Right ventricle myocardium superior (tissue), 1 donor: ENCODE data around the gene ZXDB. TPM values are rescaled to one million over a fixed set of nuclear protein-coding genes. Genes with fewer than 3 reads are reported as not detected.
A peak's percentile ranks its signal among the peaks of the same experiment; 100 is the strongest.
"Not testable (repeated sequence)": the region's sequence is repeated elsewhere in the genome, so short reads cannot be mapped to it uniquely, and the experiment has no call there.

ENCODE experiments used
- ATAC-seq: fragments of 200-7000 bp; cut with Tn5 transposase; one replicate; pipeline ENCODE4 v1.9.1; 2020; ENCODE audit warnings: mild to moderate bottlenecking; ENCODE audit not compliant: poor library complexity
- DNase-seq: peaks from one replicate; pipeline ENCODE4 v3.0.0-alpha.2; 2020
- intact Hi-C: fragments of 100-400 bp; cut with DNase I; formaldehyde crosslinking; loops from one replicate; pipeline ENCODE4 v1.11.2; 2022
- long read RNA-seq: library from polyadenylated mRNA; unstranded; transcript quantifications from one replicate; pipeline ENCODE4 v2.0.0, GENCODE V29; 2021
- total RNA-seq: library from RNA; stranded (reverse); fragmentation: NEBNext Ultra II Directional; extraction: Animal tissue kit (Norgen Biotek cat#: 25700); gene quantifications from one replicate; pipeline ENCODE4 v1.2.1, GENCODE V29; 2021
- donor health status: DM: no; HTN: yes; CAD: no; lungs with severe emphysema.

ZXDB gene
- total RNA-seq, result 4.6 TPM
- long read RNA-seq, full-length matches to known transcripts, result 8 of 8 reads
- long read RNA-seq, partial matches to known transcripts, result 0 of 8 reads
- long read RNA-seq, other reads (novel, unspliced or antisense), result 0 of 8 reads

GRCh38 chrX:57591284-57592159 is at the start of gene ZXDB:
ZXDB (plus strand) TSS chrX:57592011; CDS start chrX:57592049, 38 bp downstream.
- intact Hi-C loops, DNase-seq: not testable (repeated sequence)
- peak; percentile 77 for ATAC-seq

DNA sequence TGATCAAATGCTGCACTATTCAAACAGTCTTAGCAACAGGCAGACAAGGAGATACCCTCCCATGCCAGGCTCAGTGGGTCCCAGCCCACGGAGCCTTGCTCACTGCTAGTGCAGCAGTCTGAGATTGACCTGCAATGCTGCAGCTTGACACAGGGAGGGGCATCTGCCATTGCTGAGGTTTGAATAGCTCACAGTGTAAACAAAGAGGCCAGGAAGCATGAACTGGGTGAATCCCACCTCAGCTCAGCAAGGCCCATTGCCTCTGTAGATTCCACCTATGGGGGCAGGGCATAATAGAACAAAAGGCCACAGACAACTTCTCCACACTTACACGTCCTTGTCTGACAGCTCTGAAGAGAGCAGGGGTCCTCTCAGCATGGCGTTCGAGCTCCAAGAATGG is 26.6 kb upstream of the ZXDB start:
- intact Hi-C loops, result no loop called here
- ATAC-seq, result no peak
- no peak for DNase-seq

GRCh38 chrX:57573754-57574153 is 18.1 kb upstream of the ZXDB start:
- no peak for DNase-seq
- no peak for ATAC-seq
- intact Hi-C loops, result no loop called here

- DNase-seq, intact Hi-C loops, ATAC-seq: not testable (repeated sequence)
Observed at GRCh38 chrX:57582948-57583347, 8.9 kb upstream of the ZXDB start.

DNA sequence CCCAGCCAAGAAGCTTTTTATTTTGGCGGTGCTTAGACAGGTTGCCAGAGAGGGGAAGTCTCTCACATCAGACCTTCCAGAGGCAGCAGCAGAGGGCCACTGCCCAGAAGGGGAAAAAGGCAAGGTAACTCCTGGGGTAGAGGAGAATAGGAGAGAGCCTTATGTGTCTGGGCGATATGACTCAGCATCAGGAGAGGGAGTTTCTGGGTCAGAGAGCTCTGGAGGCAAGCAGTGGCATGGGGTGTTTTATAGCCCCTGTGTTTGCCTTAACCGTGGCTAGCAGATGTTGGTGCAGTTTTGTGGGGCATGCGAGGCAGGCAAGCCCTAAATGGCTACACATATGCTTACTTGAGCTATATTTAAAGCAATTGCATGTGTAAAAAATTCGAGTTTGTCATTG is 8.3 kb upstream of the ZXDB start:
- DNase-seq, result no peak
- ATAC-seq, result no peak
- intact Hi-C loops, result no loop called here

- DNase-seq (no peak), ATAC-seq (no peak)
- intact Hi-C loops, result no loop called here
Observed at GRCh38 chrX:57586360-57586759, 5.5 kb upstream of the ZXDB start.

DNA sequence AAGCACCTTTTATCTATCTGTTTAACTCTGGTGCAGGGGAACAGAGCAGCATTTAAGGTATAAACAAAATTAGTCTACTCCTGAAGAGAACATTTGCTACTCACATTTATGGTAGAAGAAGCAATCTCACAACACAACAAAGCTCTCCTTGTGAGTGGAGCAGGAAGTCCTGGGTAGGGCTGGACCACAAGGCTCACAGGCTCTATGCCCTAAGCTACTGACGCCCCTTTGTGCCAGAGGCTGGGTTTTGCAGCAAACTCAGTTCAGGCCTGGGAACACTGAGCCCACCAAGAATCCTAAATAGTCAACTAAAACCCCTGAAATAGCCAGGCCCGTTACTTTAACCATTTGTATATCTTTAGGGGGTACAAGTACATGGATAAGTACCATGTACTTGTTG is 4.7 kb upstream of the ZXDB start:
- intact Hi-C loops, result no loop called here
- DNase-seq, result no peak

DNA sequence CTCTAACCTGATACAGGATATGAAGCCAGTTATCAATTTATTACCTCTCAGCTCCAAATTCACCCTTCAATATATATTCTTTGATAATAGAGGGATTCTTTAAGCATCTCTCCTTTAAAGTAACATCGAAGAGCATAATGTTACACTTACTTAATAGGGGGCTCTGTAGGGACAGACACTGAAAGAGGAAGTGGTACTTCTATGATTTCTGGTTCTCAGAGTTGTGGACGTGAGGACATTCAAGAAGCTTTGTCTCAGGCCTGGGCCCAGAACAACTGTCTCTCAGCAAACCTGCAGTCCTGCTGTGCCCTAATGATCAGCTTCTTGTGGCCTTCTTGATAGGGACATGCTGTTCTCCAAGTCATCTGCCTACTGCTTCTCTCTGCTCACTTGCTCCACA is 4.2 kb upstream of the ZXDB start:
- DNase-seq (no peak), ATAC-seq (no peak)
- intact Hi-C loops, result no loop called here

More for the DNA sequence above, 4.7 kb upstream of the ZXDB start:
- no peak for ATAC-seq

- DNase-seq (peak; percentile 68), ATAC-seq (peak; percentile 94)
- intact Hi-C loops, result not testable (repeated sequence)
Observed at GRCh38 chrX:57592160-57592893, 516 bp downstream of the ZXDB start.

DNA sequence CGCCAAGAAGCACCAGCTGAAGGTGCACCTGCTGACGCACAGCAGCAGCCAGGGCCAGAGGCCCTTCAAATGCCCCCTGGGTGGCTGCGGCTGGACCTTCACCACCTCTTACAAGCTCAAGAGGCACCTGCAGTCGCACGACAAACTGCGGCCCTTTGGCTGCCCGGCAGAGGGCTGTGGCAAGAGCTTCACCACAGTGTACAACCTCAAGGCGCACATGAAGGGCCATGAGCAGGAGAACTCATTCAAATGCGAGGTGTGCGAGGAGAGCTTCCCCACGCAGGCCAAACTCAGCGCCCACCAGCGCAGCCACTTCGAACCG is 1.0 kb downstream of the ZXDB start:
- ATAC-seq, result peak; percentile 55
- intact Hi-C loops, result not testable (repeated sequence)
- peak; percentile 49 for DNase-seq

- DNase-seq (no peak), ATAC-seq (no peak)
- intact Hi-C loops, result no loop called here
Observed at GRCh38 chrX:57595381-57595811, 3.6 kb downstream of the ZXDB start.

- intact Hi-C loops, result no loop called here
- ATAC-seq, result no peak
- no peak for DNase-seq
Observed at GRCh38 chrX:57596109-57596508, 4.3 kb downstream of the ZXDB start.

DNA sequence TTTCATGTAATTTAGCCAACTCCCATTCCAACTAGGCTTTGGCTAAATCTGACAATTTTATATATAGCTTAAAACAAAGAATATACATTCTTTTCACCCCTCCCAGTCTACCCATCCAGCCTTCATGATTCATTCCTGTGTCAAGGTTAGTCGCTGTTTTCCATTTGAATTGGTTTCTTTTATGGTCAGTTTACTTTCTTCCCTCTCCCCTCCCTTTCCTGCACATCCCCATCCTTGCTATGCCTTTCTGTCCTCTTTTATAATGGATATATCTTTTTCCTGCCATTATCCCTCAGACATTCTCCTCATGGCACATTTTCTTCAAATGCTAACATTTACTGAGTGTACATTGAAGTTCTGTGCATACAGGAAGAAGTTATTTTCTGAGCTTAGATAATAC is 4.7 kb downstream of the ZXDB start:
- ATAC-seq, result no peak
- DNase-seq, result no peak
- intact Hi-C loops, result no loop called here

GRCh38 chrX:57607295-57608187 is 15.7 kb downstream of the ZXDB start:
- intact Hi-C loops, result no loop called here
- ATAC-seq, result peak; percentile 71
- no peak for DNase-seq

- intact Hi-C loops, DNase-seq, ATAC-seq: not testable (repeated sequence)
Observed at GRCh38 chrX:57613351-57613750, 21.5 kb downstream of the ZXDB start.

- ATAC-seq, intact Hi-C loops, DNase-seq: not testable (repeated sequence)
Observed at GRCh38 chrX:57629438-57629837, 37.6 kb downstream of the ZXDB start.

- intact Hi-C loops, result no loop called here
- ATAC-seq (no peak), DNase-seq (no peak)
Observed at GRCh38 chrX:57640674-57641016, 48.8 kb downstream of the ZXDB start.

- ATAC-seq (no peak), DNase-seq (no peak)
- intact Hi-C loops, result no loop called here
Observed at GRCh38 chrX:57641338-57641737, 49.5 kb downstream of the ZXDB start.

GRCh38 chrX:57643698-57644097 is 51.9 kb downstream of the ZXDB start:
- intact Hi-C loops, result no loop called here
- DNase-seq, result no peak
- ATAC-seq, result no peak
